Endodermal cell (in vitro differentiated cells): ENCODE measurements around the gene SLC29A1. TPM values are rescaled to one million over a fixed set of nuclear protein-coding genes. Genes with fewer than 3 reads are reported as not detected.

ENCODE experiments used
- DNase-seq: peaks from one replicate; pipeline ENCODE4 v3.0.0-alpha.2; 2017
- H3K27ac ChIP-seq: 2 replicates; pipeline ENCODE4 v1.5.1; 2013; ENCODE audit warnings: mild to moderate bottlenecking, low read depth, low read length, moderate library complexity
- H3K27me3 ChIP-seq: 2 replicates; pipeline ENCODE4 v1.6.1; 2013; ENCODE audit warnings: mild to moderate bottlenecking, low read length, moderate library complexity; ENCODE audit not compliant: insufficient read depth, control insufficient read depth, poor library complexity, severe bottlenecking
- H3K36me3 ChIP-seq: 2 replicates; pipeline ENCODE4 v1.7.0; 2013; ENCODE audit warnings: mild to moderate bottlenecking, low read length, moderate library complexity; ENCODE audit not compliant: control insufficient read depth, insufficient read depth
- H3K4me1 ChIP-seq: one replicate; pipeline ENCODE4 v1.7.0; 2013; ENCODE audit warnings: low read length; ENCODE audit not compliant: control insufficient read depth, insufficient read depth
- H3K4me3 ChIP-seq: 2 replicates; pipeline ENCODE4 v1.5.1; 2013; ENCODE audit warnings: mild to moderate bottlenecking, low read length, moderate library complexity
- H3K9ac ChIP-seq: 2 replicates; pipeline ENCODE4 v1.6.1; 2013; ENCODE audit warnings: mild to moderate bottlenecking, low read length, moderate library complexity; ENCODE audit not compliant: poor library complexity, severe bottlenecking; ENCODE audit errors: extremely low read depth
- H3K9me3 ChIP-seq: 2 replicates; pipeline ENCODE4 v1.6.1; 2013; ENCODE audit warnings: mild to moderate bottlenecking, low read length, moderate library complexity; ENCODE audit not compliant: control insufficient read depth
- H3K27ac Mint-ChIP-seq: 2 replicates; pipeline ENCODE4 v1.8.0; 2020; ENCODE audit warnings: mixed read lengths
- H3K27me3 Mint-ChIP-seq: 2 replicates; pipeline ENCODE4 v1.8.0; 2021; ENCODE audit warnings: mild to moderate bottlenecking, mixed read lengths; ENCODE audit not compliant: insufficient read depth
- H3K36me3 Mint-ChIP-seq: 2 replicates; pipeline ENCODE4 v1.8.0; 2020; ENCODE audit warnings: low read depth, mixed read lengths
- H3K4me1 Mint-ChIP-seq: 2 replicates; pipeline ENCODE4 v1.8.0; 2020; ENCODE audit warnings: mixed read lengths
- H3K4me3 Mint-ChIP-seq: 2 replicates; pipeline ENCODE4 v1.8.0; 2020; ENCODE audit warnings: mild to moderate bottlenecking, moderate library complexity, mixed read lengths
- H3K9me3 Mint-ChIP-seq: 2 replicates; pipeline ENCODE4 v1.8.0; 2020; ENCODE audit warnings: mild to moderate bottlenecking, mixed read lengths
- WGBS, 2 experiments: methylation state at CpG; one replicate each; pipeline versions ENCODE4 v1.1.5 to v1.1.7; 2013; ENCODE audit warnings: missing lambda C conversion rate in 2 of 2, mixed read lengths in 1 of 2; ENCODE audit not compliant: insufficient coverage in 1 of 2, insufficient read length in 1 of 2; 5-methylcytosine and 5-hydroxymethylcytosine counted together
- total RNA-seq, 2 donors: library from RNA; stranded (reverse); fragmentation: NEBNext Ultra II Directional in 1 of 2; extraction: Animal tissue kit (Norgen Biotek cat#: 25700) in 1 of 2; gene quantifications; 2 replicates in 1 of 2; 3 replicates in 1 of 2; pipeline ENCODE4 v1.2.1, GENCODE V29; 2021
- TF ChIP-seq, protein P1 (sequence below): fragments of 200-600 bp; sonication (generic); conservative IDR thresholded peaks from 2 replicates; pipeline ENCODE4 v1.5.0; 2021; ENCODE audit warnings: antibody characterized with exemption, mild to moderate bottlenecking

SLC29A1 gene
- total RNA-seq, 2 donors from 2014 or later, result 129 to 155 TPM

DNA sequence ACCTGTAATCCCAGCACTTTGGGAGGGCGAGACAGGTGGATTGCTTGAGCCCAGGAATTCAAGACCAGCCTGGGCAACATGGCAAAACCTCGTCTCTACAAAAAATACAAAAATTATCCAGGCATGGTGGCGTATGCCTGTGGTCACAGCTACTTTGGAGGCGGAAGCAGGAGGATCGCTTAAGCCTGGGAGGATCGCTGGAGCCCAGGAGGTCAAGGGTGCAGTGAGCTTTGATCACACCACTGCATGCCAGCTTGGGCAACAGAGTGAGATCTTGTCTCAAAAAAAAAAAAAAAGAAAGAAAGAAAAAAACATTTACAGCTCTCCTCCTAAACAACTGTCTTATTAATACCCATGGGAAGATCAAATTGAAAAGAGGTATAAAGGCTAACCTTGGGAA is 15.4 kb upstream of the SLC29A1 start:
- H3K27me3 Mint-ChIP-seq, result no peaks in the 10 kb centered on the region
- no peak overlapping the region for H3K4me3 Mint-ChIP-seq
- H3K4me1 ChIP-seq, result peaks cover 12% of the 10 kb centered on the region
- TF ChIP-seq, protein P1, sequence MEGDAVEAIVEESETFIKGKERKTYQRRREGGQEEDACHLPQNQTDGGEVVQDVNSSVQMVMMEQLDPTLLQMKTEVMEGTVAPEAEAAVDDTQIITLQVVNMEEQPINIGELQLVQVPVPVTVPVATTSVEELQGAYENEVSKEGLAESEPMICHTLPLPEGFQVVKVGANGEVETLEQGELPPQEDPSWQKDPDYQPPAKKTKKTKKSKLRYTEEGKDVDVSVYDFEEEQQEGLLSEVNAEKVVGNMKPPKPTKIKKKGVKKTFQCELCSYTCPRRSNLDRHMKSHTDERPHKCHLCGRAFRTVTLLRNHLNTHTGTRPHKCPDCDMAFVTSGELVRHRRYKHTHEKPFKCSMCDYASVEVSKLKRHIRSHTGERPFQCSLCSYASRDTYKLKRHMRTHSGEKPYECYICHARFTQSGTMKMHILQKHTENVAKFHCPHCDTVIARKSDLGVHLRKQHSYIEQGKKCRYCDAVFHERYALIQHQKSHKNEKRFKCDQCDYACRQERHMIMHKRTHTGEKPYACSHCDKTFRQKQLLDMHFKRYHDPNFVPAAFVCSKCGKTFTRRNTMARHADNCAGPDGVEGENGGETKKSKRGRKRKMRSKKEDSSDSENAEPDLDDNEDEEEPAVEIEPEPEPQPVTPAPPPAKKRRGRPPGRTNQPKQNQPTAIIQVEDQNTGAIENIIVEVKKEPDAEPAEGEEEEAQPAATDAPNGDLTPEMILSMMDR, result no peak
- no peaks in the 10 kb centered on the region for H3K9me3 ChIP-seq
- H3K4me3 ChIP-seq, result no peak overlapping the region
- DNase-seq, result no peak
- no peaks in the 10 kb centered on the region for H3K36me3 ChIP-seq
- H3K27me3 ChIP-seq, result no peaks in the 10 kb centered on the region
- H3K4me1 Mint-ChIP-seq, result peaks cover 40% of the 10 kb centered on the region
- no peaks in the 10 kb centered on the region for H3K9me3 Mint-ChIP-seq
- H3K36me3 Mint-ChIP-seq, result no peaks in the 10 kb centered on the region
- no peak overlapping the region for H3K9ac ChIP-seq
- peak overlapping the region; percentile 42 for H3K27ac Mint-ChIP-seq
- 96 to 100% methylated on average over 4 to 6 of the region's 6 CpGs for WGBS, 2 experiments
- H3K27ac ChIP-seq, result no peak overlapping the region

DNA sequence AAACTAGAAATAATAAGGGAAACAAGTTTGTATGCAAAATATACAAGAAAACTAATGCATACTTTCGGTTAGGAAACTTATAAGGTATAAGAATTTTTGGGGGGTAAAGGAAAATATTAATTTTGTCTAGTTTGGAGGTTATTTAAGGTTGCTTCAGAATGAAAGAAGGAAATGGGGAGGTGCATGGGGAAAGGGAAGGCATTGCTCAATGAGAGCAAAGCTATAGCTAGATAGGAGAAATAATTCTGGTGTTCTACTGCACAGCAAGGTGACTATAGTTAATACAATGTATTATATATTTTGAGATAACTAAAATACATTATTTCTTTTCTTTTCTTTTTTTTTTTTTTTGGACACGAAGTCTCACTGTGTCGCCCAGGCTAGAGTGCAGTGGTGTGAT is 12.1 kb upstream of the SLC29A1 start:
- 99% methylated on average over 3 of the region's 3 CpGs; no CpG with 5 or more reads in 1 of the 2 experiments for WGBS, 2 experiments
- no peak for DNase-seq

DNA sequence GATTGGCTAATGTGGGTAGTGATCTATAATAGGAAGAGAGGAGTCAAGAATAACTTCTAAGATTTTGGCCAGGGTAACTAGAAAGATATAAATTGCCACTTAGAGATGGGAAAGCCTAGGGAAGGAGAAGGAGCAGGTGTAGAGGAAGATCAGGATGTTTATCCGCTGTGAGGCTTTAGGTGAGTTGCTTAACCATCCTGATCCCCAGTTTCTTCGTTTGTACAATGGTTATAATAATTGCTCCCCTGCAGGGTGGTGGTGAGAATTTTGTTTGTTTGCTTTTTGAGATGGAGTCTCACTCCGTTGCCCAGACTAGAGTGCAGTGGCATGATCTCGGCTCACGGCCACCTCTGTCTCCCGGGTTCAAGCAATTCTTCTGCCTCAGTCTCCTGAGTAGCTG is 9.1 kb upstream of the SLC29A1 start:
- Histone ChIP-seq H3K27me3 (no peaks in the 10 kb centered on the region), H3K36me3 (no peaks in the 10 kb centered on the region), H3K27ac (no peak overlapping the region), H3K4me3 (no peak overlapping the region), H3K9me3 (no peaks in the 10 kb centered on the region), H3K9ac (no peak overlapping the region), H3K4me1 (peaks cover 19% of the 10 kb centered on the region)
- no peak for DNase-seq
- H3K27me3 Mint-ChIP-seq, result peaks cover 2% of the 10 kb centered on the region
- H3K4me3 Mint-ChIP-seq, result no peak overlapping the region
- TF ChIP-seq, protein P1, result no peak
- H3K9me3 Mint-ChIP-seq, result no peaks in the 10 kb centered on the region
- WGBS, 2 experiments, result 87 to 95% methylated on average over 5 to 6 of the region's 6 CpGs
- H3K27ac Mint-ChIP-seq, result no peak overlapping the region
- H3K36me3 Mint-ChIP-seq, result no peaks in the 10 kb centered on the region
- H3K4me1 Mint-ChIP-seq, result peaks cover 24% of the 10 kb centered on the region

More for the DNA sequence above, 12.1 kb upstream of the SLC29A1 start:
- Histone ChIP-seq H3K27me3 (no peaks in the 10 kb centered on the region), H3K4me1 (peaks cover 5% of the 10 kb centered on the region), H3K36me3 (no peaks in the 10 kb centered on the region), H3K9me3 (no peaks in the 10 kb centered on the region), H3K27ac (no peak overlapping the region), H3K9ac (no peak overlapping the region), H3K4me3 (no peak overlapping the region)
- TF ChIP-seq, protein P1, result no peak
- Mint-ChIP-seq H3K27ac (no peak overlapping the region), H3K4me1 (peaks cover 19% of the 10 kb centered on the region), H3K9me3 (no peaks in the 10 kb centered on the region), H3K4me3 (no peak overlapping the region), H3K27me3 (no peaks in the 10 kb centered on the region), H3K36me3 (no peaks in the 10 kb centered on the region)
